HG03066 (cell line): ENCODE measurements around the gene SLC18A3.

Experiments used
- ATAC-seq: cut with Tn5 transposase; IDR thresholded peaks from one replicate; pipeline ENCODE4 v1.9.1; 2021; ENCODE audit warnings: low read depth; ENCODE audit not compliant: unreplicated experiment

The SLC18A3 gene

DNA sequence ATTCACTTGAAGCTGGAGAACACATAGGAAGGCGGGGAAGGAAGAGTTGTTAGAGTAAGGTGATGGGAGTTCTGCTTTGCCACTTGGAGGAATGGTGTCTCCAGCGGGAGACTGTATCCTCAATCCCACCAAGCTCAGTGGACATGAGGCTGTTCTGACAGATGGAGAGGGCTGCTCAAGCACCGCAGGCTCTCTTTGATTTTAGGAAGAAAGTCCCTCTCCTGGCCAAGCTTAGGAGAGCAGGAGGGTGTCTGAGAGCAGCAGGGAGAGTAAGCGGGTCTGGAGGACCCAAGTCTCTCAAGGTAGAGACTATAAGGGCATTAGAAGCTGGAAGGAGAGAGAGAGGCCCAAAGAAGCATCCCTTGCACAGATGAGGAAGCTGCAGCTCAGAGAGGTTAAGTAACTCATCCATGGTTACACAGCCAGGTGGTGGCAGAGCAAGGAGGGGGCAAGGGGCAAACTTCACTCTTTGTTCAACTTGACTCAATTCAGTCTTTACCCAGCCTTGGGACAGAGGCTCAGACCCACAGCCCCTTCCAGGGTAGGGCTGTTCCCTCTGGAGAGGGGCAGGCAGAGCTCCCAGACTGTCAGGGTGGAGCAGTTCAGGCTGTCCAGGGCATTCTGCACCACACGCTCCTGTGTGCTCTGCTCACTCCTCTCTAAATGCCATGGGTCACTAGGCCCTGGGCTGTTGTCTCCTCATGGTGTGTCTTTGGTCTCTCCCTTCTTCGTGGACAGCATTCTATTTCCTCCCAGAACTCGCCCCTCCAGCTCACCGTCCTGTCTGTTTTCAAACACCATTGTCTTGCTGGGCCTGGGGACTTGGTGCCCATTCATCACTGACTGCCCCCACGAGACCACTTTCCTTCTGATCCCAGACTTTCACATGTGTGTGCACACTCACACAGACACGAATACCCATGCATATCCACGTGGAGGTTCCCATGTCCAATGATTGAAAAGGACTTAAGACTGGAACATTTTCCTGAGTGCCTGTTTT, 12.6 kb downstream of the SLC18A3 start:
- ATAC-seq, result no peak

GRCh38 chr10:49624629-49625028, 14.5 kb downstream of the SLC18A3 start:
- ATAC-seq, result no peak

DNA sequence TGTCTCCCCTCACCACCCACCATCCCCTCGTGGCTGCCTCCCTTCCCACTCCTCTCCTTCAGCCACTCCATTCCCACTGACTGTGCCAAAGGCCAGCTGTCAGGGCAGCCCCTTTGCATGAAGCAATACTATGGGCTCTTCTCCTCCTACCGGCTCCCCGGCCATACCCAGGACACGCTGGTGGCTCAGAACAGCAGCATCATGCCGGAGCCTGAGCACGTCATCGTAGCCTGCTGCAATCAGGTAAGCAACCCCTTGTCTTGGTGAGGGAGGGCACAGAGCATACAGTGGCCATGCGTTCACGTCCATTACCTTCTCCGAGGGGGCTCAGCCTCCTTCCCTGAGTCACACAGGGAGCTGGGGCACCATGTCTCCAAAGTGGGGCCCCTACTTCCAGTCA, 15.3 kb downstream of the SLC18A3 start:
- no peak for ATAC-seq

DNA sequence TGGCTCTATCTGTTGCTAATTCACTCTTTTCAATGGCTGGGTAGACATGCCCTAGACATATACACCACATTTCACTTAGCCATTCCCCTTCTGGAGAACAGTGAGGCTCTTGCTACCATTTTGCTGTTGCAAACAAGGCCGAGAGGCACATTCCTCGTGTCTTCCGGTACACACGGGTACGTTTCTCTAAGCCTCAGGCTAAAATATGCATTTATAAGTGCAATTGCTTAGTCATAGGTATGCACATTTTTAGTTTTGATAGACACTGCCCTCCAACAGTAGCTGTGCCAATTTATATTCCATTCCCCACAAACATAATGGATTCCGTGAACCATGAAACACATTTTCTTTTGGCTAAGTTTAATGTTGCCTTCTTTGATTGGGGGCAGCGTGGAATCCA, 16.9 kb downstream of the SLC18A3 start:
- ATAC-seq, result no peak

- no peak for ATAC-seq
These were observed 17.6 kb downstream of the SLC18A3 start for GRCh38 chr10:49627644-49628247.

GRCh38 chr10:49628599-49628998, 18.5 kb downstream of the SLC18A3 start:
- no peak for ATAC-seq

- no peak for ATAC-seq
These were observed 19.3 kb downstream of the SLC18A3 start for GRCh38 chr10:49629431-49629881.

GRCh38 chr10:49631975-49632374, 21.9 kb downstream of the SLC18A3 start:
- no peak for ATAC-seq

- ATAC-seq, result no peak
These were observed 22.6 kb downstream of the SLC18A3 start for GRCh38 chr10:49632406-49633317.

- ATAC-seq, result no peak
These were observed 23.4 kb downstream of the SLC18A3 start for GRCh38 chr10:49633327-49634068.

GRCh38 chr10:49634069-49634660, 24.1 kb downstream of the SLC18A3 start:
- ATAC-seq, result no peak

GRCh38 chr10:49642311-49642710, 32.2 kb downstream of the SLC18A3 start:
- no peak for ATAC-seq

DNA sequence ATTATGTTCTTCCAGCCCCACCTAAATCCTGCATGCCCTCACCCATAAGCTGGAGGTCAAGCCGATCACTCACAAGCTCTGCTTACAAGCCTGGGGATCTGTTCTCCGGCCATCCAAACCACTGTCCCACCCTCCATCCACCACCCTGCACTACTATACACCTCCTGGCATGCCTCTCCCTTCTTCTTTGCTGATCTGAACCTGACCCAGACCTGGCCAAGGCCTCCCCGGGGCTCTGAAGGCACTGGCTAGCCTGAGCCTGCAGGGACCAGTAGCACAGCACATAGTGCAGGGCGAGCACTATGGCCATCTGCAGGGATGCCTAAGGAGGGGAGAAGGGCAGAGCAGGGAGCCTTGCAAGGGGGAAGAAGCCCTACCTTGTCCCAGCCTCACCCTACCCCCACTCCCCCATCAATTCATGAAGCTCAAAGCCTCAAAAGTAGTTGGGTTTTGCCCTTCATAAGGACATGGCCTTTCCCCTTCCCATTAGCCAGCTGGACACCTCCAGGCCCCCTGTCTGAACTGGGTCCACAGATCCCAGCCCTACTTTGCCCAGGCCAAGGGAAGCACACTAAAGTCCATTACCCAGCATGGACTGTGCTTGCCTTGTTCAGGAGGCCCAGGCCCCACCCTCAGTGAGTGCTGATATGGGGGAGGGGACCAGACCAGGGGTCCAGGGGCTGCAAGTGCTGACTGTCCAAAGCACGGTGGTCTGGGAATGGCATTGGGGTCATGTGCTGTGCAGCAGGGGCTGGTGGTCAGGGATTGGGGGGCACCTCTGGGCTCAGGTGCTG, 33.3 kb downstream of the SLC18A3 start:
- no peak for ATAC-seq

DNA sequence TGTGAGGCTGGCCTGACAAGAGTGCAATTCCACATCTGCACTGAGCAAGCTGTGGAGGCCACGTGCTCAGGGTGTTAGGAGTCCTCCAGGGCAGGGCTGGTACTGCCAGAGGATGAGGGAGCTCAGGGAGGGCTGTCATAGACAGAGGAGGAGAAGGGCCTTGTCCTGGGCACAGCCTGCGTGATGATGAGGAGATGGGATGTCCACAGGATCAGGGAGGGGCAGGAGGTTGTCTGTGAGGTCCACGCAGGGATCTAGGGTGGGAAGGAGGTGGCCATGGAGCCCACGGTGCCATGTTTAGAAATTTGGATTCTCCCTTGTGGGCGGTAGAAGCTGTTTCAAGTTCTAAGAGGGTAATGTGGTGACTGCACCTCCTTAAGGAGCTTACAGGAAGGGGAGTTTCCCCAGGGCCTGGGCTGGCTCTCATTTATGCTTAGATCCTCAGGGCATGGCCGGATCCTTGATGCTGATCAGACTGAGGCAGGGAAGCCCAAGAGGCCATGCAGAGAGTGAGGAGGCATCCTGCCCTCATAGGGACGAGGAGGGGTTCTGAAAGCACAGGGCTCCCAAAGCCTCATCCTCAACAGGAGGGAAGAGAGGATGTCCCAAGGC, 34.0 kb downstream of the SLC18A3 start:
- ATAC-seq, result no peak

- no peak for ATAC-seq
These were observed 35.3 kb downstream of the SLC18A3 start for GRCh38 chr10:49645417-49645816.

- ATAC-seq, result no peak
These were observed 36.1 kb downstream of the SLC18A3 start for GRCh38 chr10:49645871-49646870.

- ATAC-seq, result no peak
These were observed 37.4 kb downstream of the SLC18A3 start for GRCh38 chr10:49647554-49647953.
